LNCAP (cell line): ENCODE results near the gene MAP2.

Source experiments
- TF ChIP-seq, protein P1 (sequence below): fragments of 450-650 bp; IDR thresholded peaks from 2 replicates; pipeline ENCODE4 v1.5.1; 2017; ENCODE audit warnings: mild to moderate bottlenecking

Gene MAP2

DNA sequence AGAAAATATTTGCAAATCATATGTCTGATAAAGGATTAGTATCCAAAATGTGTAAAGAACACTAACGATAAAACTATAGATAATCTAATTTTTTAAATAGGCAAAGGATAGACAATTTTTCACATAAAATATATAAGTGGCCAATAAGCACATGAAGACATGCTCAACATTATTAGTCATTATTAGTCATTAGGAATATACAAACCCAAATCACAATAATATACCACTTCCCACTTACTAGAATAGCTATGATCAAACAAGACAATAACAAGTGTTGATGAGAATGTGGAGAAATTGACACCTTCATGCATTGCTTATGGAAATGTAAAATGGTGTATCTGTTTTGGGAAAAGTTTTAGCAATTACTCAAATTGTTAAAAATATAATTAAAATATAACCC is 12.6 kb upstream of the MAP2 start:
- TF ChIP-seq, protein P1, sequence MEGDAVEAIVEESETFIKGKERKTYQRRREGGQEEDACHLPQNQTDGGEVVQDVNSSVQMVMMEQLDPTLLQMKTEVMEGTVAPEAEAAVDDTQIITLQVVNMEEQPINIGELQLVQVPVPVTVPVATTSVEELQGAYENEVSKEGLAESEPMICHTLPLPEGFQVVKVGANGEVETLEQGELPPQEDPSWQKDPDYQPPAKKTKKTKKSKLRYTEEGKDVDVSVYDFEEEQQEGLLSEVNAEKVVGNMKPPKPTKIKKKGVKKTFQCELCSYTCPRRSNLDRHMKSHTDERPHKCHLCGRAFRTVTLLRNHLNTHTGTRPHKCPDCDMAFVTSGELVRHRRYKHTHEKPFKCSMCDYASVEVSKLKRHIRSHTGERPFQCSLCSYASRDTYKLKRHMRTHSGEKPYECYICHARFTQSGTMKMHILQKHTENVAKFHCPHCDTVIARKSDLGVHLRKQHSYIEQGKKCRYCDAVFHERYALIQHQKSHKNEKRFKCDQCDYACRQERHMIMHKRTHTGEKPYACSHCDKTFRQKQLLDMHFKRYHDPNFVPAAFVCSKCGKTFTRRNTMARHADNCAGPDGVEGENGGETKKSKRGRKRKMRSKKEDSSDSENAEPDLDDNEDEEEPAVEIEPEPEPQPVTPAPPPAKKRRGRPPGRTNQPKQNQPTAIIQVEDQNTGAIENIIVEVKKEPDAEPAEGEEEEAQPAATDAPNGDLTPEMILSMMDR: no peak

DNA sequence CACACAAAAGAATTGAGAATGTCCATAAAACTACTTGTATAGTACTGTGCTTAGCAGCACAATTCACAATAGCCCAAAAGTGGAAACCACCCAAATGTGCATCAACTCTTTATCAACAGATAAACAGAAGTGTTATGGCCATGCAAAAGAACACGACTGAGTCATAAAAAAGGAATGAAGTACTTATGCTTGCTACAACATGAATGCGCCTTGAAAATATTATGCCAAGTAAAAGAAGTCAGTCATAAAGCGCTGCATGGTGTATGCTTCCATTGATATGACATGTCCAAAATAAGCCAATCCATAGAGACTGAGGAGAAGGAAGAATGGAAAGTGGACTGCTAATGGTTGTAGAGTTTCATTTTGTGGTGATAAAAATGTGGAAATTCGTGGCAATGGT is 12.1 kb upstream of the MAP2 start:
- TF ChIP-seq, protein P1: no peak

DNA sequence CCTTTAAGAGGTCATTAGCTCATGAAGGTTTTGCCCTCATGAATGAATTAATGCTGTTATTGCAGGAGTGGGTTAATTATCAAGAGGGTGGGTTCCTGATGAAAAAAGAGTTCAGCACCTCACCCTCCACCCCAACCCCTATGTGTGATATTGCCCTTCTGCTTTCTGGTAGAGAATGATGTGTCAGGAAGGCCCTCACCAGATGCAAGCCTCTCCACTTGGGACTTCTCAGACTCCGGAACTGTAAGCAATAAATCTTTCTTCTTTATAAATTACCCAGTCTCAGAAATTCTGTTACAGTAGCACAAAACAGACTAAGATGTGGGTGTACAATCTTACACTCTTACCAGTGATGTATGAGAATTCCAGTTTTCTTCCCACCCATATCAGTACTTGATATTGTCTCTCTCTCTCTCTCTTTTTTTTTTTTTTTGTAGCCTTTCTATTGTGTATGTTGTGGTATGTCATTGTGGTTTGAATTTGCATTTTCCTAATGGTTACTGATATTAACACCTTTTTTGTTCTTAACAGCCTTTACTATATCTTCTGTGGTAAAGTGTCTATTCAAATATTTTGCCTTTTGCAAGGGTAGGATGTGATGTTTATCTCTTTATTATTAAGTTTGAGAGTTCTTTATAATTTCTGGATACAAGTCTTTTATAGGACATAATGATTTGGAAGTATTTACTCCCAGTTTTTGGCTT is 10.4 kb upstream of the MAP2 start:
- TF ChIP-seq, protein P1: no peak

DNA sequence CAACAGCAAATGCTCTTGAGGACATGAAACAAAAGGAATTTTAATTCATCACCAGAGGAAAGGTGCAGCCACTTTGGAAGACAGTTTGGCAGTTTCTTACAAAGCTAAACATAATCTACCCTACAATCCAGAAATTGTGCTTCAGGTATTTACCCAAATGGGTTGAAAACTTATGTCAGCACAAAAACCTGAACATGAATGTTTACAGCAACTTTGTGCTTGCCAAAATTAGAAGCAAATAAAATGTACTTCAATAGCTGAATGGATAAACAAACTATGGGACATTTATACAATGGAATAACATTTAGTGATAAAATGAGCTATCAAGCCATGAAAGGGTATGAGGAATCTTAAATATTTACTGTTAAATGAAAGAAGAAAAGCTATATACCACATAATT is 6.9 kb upstream of the MAP2 start:
- TF ChIP-seq, protein P1: no peak

DNA sequence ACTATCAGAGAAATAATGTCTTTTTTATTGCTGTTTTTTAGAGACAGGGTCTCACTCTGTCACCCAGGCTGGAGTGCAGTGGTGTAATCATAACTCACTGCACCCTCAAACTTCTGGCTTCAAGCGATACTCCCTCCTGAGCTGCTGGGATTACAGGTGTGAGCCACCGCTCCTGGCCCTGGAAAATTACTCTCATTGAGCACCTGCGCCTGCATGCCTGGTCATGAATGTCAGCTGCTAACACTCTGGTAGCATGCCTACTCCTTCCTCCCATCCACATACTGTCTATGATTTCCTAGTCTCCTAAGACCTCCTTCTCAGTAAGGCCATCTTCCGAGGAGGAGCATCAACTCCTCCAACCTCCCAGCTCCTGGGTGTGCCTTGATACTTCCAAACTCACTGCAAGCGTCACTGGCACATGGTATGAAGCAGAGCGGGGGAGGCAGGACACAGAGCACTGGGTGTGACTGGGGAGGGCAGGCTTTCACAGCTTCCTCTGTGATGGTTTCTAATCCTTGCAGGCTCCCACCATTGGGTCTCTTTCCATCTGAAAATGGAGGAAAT is 1.6 kb upstream of the MAP2 start:
- TF ChIP-seq, protein P1: no peak

DNA sequence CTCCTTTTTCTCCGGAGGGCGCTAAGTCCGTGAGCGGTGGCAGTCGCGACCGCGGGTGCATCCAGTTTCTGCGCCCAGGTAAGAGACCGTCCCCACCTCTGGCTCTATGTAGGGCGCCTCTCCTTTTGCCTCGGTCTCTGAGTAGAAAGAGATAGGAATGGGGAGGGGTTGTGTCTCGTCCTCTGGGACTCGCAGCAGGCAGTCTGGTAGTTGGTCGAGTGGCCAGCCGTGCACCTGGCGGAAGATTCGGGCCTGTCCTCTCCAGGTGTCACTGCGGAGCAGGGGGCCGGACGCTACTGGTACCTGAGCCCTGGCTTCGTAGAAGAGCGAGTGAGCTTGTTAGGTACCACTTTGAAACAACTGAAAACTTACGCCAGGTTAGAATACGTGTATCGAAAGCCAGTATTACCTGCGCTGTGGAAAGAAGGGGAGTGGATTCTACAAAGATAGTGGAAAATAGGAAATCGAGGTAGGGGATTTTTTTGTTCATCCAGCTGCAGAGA is 403 bp downstream of the MAP2 start:
- TF ChIP-seq, protein P1: no peak

DNA sequence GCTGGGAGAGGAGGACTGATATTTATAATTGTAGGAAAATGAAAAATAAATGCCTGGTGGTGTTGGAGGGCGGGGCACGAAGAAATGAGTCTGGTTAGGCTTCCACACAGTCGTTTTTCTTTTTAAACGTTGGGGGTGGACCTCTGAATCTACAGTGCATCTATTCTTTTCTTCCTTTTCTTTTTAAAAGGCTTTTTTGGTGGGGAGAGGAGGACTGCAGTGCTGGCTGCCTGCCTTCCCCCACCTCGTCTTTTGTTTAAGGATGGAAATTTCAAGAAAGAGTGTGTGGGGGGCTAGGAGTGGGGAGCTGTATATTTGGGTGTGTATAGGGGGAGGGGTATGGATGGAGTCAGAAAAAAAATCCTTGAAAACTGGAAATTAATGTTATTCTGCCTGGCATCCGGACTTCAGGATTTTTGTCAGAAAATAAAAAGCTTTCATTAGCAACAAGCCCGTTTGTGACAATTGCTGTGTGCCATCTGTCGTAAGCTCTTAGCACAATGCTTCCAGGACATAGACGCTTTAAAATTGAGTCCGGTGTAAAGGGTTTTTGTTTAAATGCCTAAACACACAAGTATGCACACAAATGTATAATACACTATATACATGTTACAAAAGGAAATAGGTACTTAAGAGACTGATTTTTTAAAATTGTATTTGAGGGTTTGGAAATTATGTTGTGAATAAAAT is 1.1 kb downstream of the MAP2 start:
- TF ChIP-seq, protein P1: no peak
